ENCODE data around the gene MCOLN1. TPM values are rescaled to one million over a fixed set of nuclear protein-coding genes. Genes with fewer than 3 reads are reported as not detected.

Gene MCOLN1
- total RNA-seq, 1 donor from 2014 or later: 33.3 TPM

DNA sequence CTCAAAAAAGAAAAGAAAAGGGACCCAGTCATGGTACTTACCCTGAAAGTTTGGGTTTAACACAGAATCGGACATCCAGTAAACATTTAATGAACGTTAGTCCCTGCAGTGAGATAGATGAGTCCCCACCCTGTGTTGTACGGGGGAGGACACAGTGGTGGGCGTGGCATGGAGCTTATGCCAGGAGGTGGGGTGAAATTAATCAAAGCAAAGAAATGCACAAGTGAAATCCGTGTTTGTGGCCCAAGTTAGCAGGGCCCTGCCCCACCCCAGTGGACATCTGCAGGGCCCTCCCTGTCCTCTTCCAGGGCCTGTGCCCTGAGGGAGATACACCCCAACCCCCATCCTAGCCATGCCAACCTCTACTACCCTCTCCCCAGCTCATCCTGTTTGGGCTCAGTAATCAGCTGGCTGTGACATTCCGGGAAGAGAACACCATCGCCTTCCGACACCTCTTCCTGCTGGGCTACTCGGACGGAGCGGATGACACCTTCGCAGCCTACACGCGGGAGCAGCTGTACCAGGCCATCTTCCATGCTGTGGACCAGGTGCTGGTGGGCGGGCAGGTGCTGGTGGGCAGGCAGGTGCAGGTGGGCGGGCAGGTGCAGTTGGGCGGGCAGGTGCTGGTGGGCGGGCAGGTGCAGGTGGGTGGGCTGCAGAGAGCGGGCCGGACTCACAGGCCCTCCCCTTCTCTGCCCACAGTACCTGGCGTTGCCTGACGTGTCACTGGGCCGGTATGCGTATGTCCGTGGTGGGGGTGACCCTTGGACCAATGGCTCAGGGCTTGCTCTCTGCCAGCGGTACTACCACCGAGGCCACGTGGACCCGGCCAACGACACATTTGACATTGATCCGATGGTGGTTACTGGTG is 3.9 kb downstream of the MCOLN1 start:
- no peaks in the 10 kb centered on the region for H3K27me3 Mint-ChIP-seq (ENCODE audit: unreplicated experiment)
- H3K9me3 Mint-ChIP-seq (ENCODE audit: unreplicated experiment): no peaks in the 10 kb centered on the region

GRCh38 chr19:7527516-7528191 is 5.2 kb downstream of the MCOLN1 start:
- H3K27ac Mint-ChIP-seq (ENCODE audit: unreplicated experiment): no peak overlapping the region
- peaks cover 12% of the 10 kb centered on the region for H3K36me3 Mint-ChIP-seq (ENCODE audit: unreplicated experiment)
- peaks cover 4% of the 10 kb centered on the region for H3K4me1 Mint-ChIP-seq (ENCODE audit: unreplicated experiment)
- H3K27me3 Mint-ChIP-seq (ENCODE audit: unreplicated experiment): no peaks in the 10 kb centered on the region
- TF ChIP-seq, protein P1, sequence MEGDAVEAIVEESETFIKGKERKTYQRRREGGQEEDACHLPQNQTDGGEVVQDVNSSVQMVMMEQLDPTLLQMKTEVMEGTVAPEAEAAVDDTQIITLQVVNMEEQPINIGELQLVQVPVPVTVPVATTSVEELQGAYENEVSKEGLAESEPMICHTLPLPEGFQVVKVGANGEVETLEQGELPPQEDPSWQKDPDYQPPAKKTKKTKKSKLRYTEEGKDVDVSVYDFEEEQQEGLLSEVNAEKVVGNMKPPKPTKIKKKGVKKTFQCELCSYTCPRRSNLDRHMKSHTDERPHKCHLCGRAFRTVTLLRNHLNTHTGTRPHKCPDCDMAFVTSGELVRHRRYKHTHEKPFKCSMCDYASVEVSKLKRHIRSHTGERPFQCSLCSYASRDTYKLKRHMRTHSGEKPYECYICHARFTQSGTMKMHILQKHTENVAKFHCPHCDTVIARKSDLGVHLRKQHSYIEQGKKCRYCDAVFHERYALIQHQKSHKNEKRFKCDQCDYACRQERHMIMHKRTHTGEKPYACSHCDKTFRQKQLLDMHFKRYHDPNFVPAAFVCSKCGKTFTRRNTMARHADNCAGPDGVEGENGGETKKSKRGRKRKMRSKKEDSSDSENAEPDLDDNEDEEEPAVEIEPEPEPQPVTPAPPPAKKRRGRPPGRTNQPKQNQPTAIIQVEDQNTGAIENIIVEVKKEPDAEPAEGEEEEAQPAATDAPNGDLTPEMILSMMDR (IDR thresholded peaks at IDR 0.05): no peak
- no peak for DNase-seq (ENCODE audit: extremely low spot score, unreplicated experiment)
- no peak overlapping the region for H3K4me3 Mint-ChIP-seq (ENCODE audit: unreplicated experiment)
- H3K9me3 Mint-ChIP-seq (ENCODE audit: unreplicated experiment): no peaks in the 10 kb centered on the region

More for the DNA sequence above, 3.9 kb downstream of the MCOLN1 start:
- no peak overlapping the region for H3K4me3 Mint-ChIP-seq (ENCODE audit: unreplicated experiment)
- DNase-seq (ENCODE audit: extremely low spot score, unreplicated experiment): no peak
- H3K27ac Mint-ChIP-seq (ENCODE audit: unreplicated experiment): no peak overlapping the region
- H3K36me3 Mint-ChIP-seq (ENCODE audit: unreplicated experiment): peaks cover 12% of the 10 kb centered on the region
- TF ChIP-seq, protein P1 (IDR thresholded peaks at IDR 0.05): no peak
- peaks cover 13% of the 10 kb centered on the region for H3K4me1 Mint-ChIP-seq (ENCODE audit: unreplicated experiment)

DNA sequence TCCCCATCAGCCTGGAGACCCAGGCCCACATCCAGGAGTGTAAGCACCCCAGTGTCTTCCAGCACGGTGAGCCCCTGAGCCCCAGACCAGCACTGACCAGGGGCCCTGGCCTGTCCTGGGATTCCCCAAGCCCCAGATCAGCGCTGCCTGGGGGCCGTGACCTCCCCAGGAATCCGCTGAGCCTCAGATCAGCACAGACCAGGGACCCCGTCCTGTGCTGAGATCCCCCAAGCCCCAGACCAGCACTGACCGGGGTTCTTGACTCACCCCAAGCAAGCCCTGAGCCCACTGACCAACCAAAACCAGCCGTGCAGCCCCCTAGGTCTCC is 5.7 kb downstream of the MCOLN1 start:
- H3K9me3 Mint-ChIP-seq (ENCODE audit: unreplicated experiment): no peaks in the 10 kb centered on the region
- DNase-seq (ENCODE audit: extremely low spot score, unreplicated experiment): no peak
- no peak overlapping the region for H3K27ac Mint-ChIP-seq (ENCODE audit: unreplicated experiment)
- H3K4me1 Mint-ChIP-seq (ENCODE audit: unreplicated experiment): peaks cover 6% of the 10 kb centered on the region
- H3K27me3 Mint-ChIP-seq (ENCODE audit: unreplicated experiment): no peaks in the 10 kb centered on the region
- H3K36me3 Mint-ChIP-seq (ENCODE audit: unreplicated experiment): peaks cover 12% of the 10 kb centered on the region
- H3K4me3 Mint-ChIP-seq (ENCODE audit: unreplicated experiment): no peak overlapping the region
- TF ChIP-seq, protein P1 (IDR thresholded peaks at IDR 0.05): no peak

- TF ChIP-seq, protein P1 (IDR thresholded peaks at IDR 0.05): no peak
- H3K36me3 Mint-ChIP-seq (ENCODE audit: unreplicated experiment): peaks cover 12% of the 10 kb centered on the region
- no peaks in the 10 kb centered on the region for H3K9me3 Mint-ChIP-seq (ENCODE audit: unreplicated experiment)
- no peaks in the 10 kb centered on the region for H3K27me3 Mint-ChIP-seq (ENCODE audit: unreplicated experiment)
- peaks cover 3% of the 10 kb centered on the region for H3K4me1 Mint-ChIP-seq (ENCODE audit: unreplicated experiment)
- no peak for DNase-seq (ENCODE audit: extremely low spot score, unreplicated experiment)
- H3K4me3 Mint-ChIP-seq (ENCODE audit: unreplicated experiment): no peak overlapping the region
- H3K27ac Mint-ChIP-seq (ENCODE audit: unreplicated experiment): no peak overlapping the region
Measured at GRCh38 chr19:7528522-7529245, 6.3 kb downstream of the MCOLN1 start.

GRCh38 chr19:7529246-7529600 is 6.8 kb downstream of the MCOLN1 start:
- no peak for DNase-seq (ENCODE audit: extremely low spot score, unreplicated experiment)
- Mint-ChIP-seq H3K4me1 (ENCODE audit: unreplicated experiment) (peaks cover 3% of the 10 kb centered on the region), H3K4me3 (ENCODE audit: unreplicated experiment) (no peak overlapping the region), H3K27ac (ENCODE audit: unreplicated experiment) (no peak overlapping the region), H3K36me3 (ENCODE audit: unreplicated experiment) (peaks cover 12% of the 10 kb centered on the region), H3K27me3 (ENCODE audit: unreplicated experiment) (no peaks in the 10 kb centered on the region), H3K9me3 (ENCODE audit: unreplicated experiment) (no peaks in the 10 kb centered on the region)
- TF ChIP-seq, protein P1 (IDR thresholded peaks at IDR 0.05): no peak
